Endothelial cell of hepatic sinusoid (primary cell): Measurements from ENCODE around the gene ALPK3.

Experiments
- in situ Hi-C: cut with HindIII; loops from 2 replicates; pipeline ENCODE4 v1.10.0; 2017; ENCODE audit warnings: low sequenced_read_pairs

Gene ALPK3

GRCh38 chr15:84798436-84798946, 18.7 kb upstream of the ALPK3 start:
- in situ Hi-C loops: no loop called here

- in situ Hi-C loops: no loop called here
These were observed 17.5 kb upstream of the ALPK3 start for GRCh38 chr15:84799511-84800187.

- in situ Hi-C loops: no loop called here
These were observed 16.8 kb upstream of the ALPK3 start for GRCh38 chr15:84800365-84800806.

GRCh38 chr15:84804005-84804900, 12.9 kb upstream of the ALPK3 start:
- in situ Hi-C loops: no loop called here

GRCh38 chr15:84805221-84805620, 11.9 kb upstream of the ALPK3 start:
- in situ Hi-C loops: loop anchor here (5.0 kb wide), 2 partner anchors 63 to 87 kb away; no protein-coding TSS in a partner anchor

GRCh38 chr15:84807228-84807627, 9.9 kb upstream of the ALPK3 start:
- in situ Hi-C loops: loop anchor here (5.0 kb wide), 2 partner anchors 65 to 85 kb away; no protein-coding TSS in a partner anchor

- in situ Hi-C loops: no loop called here
These were observed 6.9 kb upstream of the ALPK3 start for GRCh38 chr15:84810073-84810840.

GRCh38 chr15:84811151-84811550, 6.0 kb upstream of the ALPK3 start:
- in situ Hi-C loops: no loop called here

GRCh38 chr15:84811828-84812227, 5.3 kb upstream of the ALPK3 start:
- in situ Hi-C loops: no loop called here

GRCh38 chr15:84812842-84813241, 4.3 kb upstream of the ALPK3 start:
- in situ Hi-C loops: no loop called here

- in situ Hi-C loops: no loop called here
These were observed 3.7 kb upstream of the ALPK3 start for GRCh38 chr15:84813435-84813834.

GRCh38 chr15:84813931-84814330, 3.2 kb upstream of the ALPK3 start:
- in situ Hi-C loops: no loop called here

GRCh38 chr15:84814916-84815315, 2.2 kb upstream of the ALPK3 start:
- in situ Hi-C loops: no loop called here

GRCh38 chr15:84817466-84818081, 418 bp downstream of the ALPK3 start:
- in situ Hi-C loops: no loop called here

- in situ Hi-C loops: no loop called here
These were observed 1.3 kb downstream of the ALPK3 start for GRCh38 chr15:84818261-84819131.

GRCh38 chr15:84819291-84819768, 2.2 kb downstream of the ALPK3 start:
- in situ Hi-C loops: no loop called here

GRCh38 chr15:84819791-84820190, 2.6 kb downstream of the ALPK3 start:
- in situ Hi-C loops: no loop called here

GRCh38 chr15:84821501-84822021, 4.4 kb downstream of the ALPK3 start:
- in situ Hi-C loops: no loop called here

GRCh38 chr15:84822653-84823281, 5.6 kb downstream of the ALPK3 start:
- in situ Hi-C loops: no loop called here
